Pancreas (tissue), 10 donors: Measurements from ENCODE around the gene PPIF. TPM values are rescaled to one million over a fixed set of nuclear protein-coding genes. Genes with fewer than 3 reads are reported as not detected.
A peak's percentile ranks its signal among the peaks of the same experiment; 100 is the strongest.

ENCODE experiments used
- ATAC-seq, 4 donors: fragments of 200-7000 bp; cut with Tn5 transposase; one replicate each; pipeline versions ENCODE4 v1.8.0 to v1.9.1; 2020; ENCODE audit warnings: mild to moderate bottlenecking in 4 of 4, moderate library complexity in 4 of 4
- DNase-seq, 6 donors: peaks; one replicate each; pipeline ENCODE4 v3.0.0-alpha.2; 2020
- FAIRE-seq: peaks from 2 replicates; lab custom pipeline; 2012; peaks lifted over from hg19 to GRCh38; lab: Jason Lieb, UNC
- H3K27ac ChIP-seq, 4 donors: fragments of 200-600 bp; sonication (generic); 1 replicate in 3 of 4; 2 replicates in 1 of 4; pipeline versions ENCODE4 v1.5.0 to v1.8.0; 2020
- H3K27me3 ChIP-seq, 4 donors: fragments of 200-600 bp; one replicate each; pipeline ENCODE4 v1.8.0; 2021
- H3K36me3 ChIP-seq, 3 donors: fragments of 200-600 bp; sonication (generic) in 1 of 3; one replicate each; pipeline versions ENCODE4 v1.5.0 to v1.8.0; 2020 to 2021
- H3K4me1 ChIP-seq, 3 donors: fragments of 200-600 bp; one replicate each; pipeline ENCODE4 v1.8.0; 2021
- H3K4me3 ChIP-seq, 4 donors: fragments of 200-600 bp; sonication (generic) in 2 of 4; one replicate each; pipeline versions ENCODE4 v1.5.0 to v1.8.0; 2020 to 2021
- H3K9me3 ChIP-seq, 4 donors: fragments of 200-600 bp; one replicate each; pipeline ENCODE4 v1.8.0; 2021
- WGBS, 2 donors: extraction: QIAGEN DNeasy Blood & Tissue Kit; methylation state at CpG; one replicate each; pipeline ENCODE4 v1.1.7; 2013; 5-methylcytosine and 5-hydroxymethylcytosine counted together
- intact Hi-C, 3 donors: fragments of 100-400 bp; cut with DNase I; formaldehyde crosslinking; loops; one replicate each; pipeline versions ENCODE4 v1.11.1 to v1.14.2; 2022
- polyA plus RNA-seq, 2 donors: library from polyadenylated mRNA; stranded (reverse); fragments of 200-250 nt; gene quantifications; one replicate each; pipeline ENCODE4 v1.2.3, GENCODE V29; 2013
- total RNA-seq, 6 donors: library from RNA; stranded (reverse); fragmentation: NEBNext Ultra II Directional in 4 of 6; extraction: Animal tissue kit (Norgen Biotek cat#: 25700) in 4 of 6; gene quantifications; one replicate each; pipeline versions ENCODE4 v1.2.1 to v1.2.4, GENCODE V29; 2021 to 2023
- TF ChIP-seq, protein P1 (sequence below), 4 donors: fragments of 200-600 bp; sonication (generic) in 3 of 4; IDR thresholded peaks; one replicate each; pipeline versions ENCODE4 v1.5.0 to v1.8.0; 2021; ENCODE audit warnings: antibody characterized with exemption in 4 of 4
- donor health status: healthy with polysubstance abuse.
- donor health status: DM: no; HTN: no; CAD: no; lungs with moderate emphysema.
- donor health status: DM: no; HTN: no; CAD: no.
- donor health status: control.
- donor health status: control.
- donor health status: Bipolar disorder and iron deficiency.
- donor health status: DM: yes; HTN: yes; CAD: no.
- donor health status: DM: no; HTN: no; CAD: no.
- donor health status: DM: no; HTN: no; CAD: no.
- donor health status: DM: yes; HTN: yes; CAD: no.

PPIF gene
- total and polyA plus RNA-seq, 8 donors: 21.2 to 61.8 (median 42.0) TPM

- FAIRE-seq (no peak), ATAC-seq (no peak), DNase-seq (no peak)
- Histone ChIP-seq H3K36me3 (peaks cover 17 to 59% (median 36%) of the 10 kb centered on the region in 3 donors), H3K9me3 (no peaks in the 10 kb centered on the region), H3K4me1 (peaks cover 8 to 21% (median 17%) of the 10 kb centered on the region in 3 donors), H3K27me3 (no peaks in the 10 kb centered on the region), H3K4me3 (no peak overlapping the region), H3K27ac (no peak overlapping the region)
- 88 to 92% methylated on average over 11 to 13 of the region's 13 CpGs for WGBS, 2 donors
- TF ChIP-seq, protein P1, sequence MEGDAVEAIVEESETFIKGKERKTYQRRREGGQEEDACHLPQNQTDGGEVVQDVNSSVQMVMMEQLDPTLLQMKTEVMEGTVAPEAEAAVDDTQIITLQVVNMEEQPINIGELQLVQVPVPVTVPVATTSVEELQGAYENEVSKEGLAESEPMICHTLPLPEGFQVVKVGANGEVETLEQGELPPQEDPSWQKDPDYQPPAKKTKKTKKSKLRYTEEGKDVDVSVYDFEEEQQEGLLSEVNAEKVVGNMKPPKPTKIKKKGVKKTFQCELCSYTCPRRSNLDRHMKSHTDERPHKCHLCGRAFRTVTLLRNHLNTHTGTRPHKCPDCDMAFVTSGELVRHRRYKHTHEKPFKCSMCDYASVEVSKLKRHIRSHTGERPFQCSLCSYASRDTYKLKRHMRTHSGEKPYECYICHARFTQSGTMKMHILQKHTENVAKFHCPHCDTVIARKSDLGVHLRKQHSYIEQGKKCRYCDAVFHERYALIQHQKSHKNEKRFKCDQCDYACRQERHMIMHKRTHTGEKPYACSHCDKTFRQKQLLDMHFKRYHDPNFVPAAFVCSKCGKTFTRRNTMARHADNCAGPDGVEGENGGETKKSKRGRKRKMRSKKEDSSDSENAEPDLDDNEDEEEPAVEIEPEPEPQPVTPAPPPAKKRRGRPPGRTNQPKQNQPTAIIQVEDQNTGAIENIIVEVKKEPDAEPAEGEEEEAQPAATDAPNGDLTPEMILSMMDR (IDR thresholded peaks at IDR 0.05): no peak
- intact Hi-C loops: no loop called here
Measured at GRCh38 chr10:79351332-79351731, 4.1 kb downstream of the PPIF start.

DNA sequence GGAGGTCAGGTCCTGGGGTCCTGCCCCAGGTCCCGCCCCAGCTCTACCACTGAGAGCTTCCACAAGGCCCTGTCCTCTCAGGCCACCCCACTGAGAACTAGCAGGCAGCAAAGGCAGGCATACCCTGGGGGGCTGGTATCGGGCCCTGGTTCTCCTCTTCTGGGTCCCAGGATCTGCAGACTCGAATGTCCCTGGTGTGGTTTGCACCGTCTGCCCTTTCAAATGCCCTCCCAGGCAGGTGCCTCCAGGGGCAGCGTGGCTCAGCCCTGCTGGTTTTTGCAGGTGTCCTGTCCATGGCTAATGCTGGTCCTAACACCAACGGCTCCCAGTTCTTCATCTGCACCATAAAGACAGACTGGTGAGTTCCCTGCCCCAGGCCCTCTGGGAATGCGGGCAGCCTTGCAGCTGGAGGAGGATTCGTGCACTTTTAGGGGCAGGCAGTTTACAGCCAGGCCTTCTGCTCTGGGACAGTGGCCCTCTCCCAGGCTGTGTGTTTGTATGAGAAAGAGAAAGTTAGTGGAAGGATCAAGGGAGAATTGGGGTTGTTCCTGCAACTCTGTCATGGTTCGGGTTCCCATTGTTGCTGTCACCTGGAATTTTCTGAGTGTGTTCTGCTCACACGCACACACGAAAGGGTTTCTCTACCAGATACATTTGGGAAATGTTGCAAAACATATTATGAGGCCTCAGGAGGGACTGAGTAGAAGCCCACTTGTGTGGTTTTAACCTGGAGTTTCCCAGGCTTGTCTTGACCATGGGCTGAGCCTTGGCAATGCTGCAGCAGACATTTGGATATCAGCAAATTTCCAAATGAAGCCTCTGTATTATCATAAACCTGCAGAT is 5.0 kb downstream of the PPIF start:
- no peak for ATAC-seq
- TF ChIP-seq, protein P1 (IDR thresholded peaks at IDR 0.05): no peak
- Histone ChIP-seq H3K36me3 (peaks cover 17 to 59% (median 36%) of the 10 kb centered on the region in 3 donors), H3K4me1 (peaks cover 0 to 13% (median 13%) of the 10 kb centered on the region in 3 donors), H3K9me3 (no peaks in the 10 kb centered on the region), H3K4me3 (no peak overlapping the region), H3K27me3 (no peaks in the 10 kb centered on the region), H3K27ac (no peak overlapping the region)
- FAIRE-seq: no peak
- 83 to 95% methylated on average over 11 of the region's 11 CpGs for WGBS, 2 donors
- intact Hi-C loops: no loop called here
- DNase-seq: no peak

GRCh38 chr10:79353000-79353406 is 5.7 kb downstream of the PPIF start:
- Histone ChIP-seq H3K27me3 (no peaks in the 10 kb centered on the region), H3K27ac (no peak overlapping the region), H3K9me3 (no peaks in the 10 kb centered on the region), H3K4me1 (peaks cover 0 to 13% (median 13%) of the 10 kb centered on the region in 3 donors), H3K36me3 (peaks cover 17 to 59% (median 36%) of the 10 kb centered on the region in 3 donors), H3K4me3 (no peak overlapping the region)
- TF ChIP-seq, protein P1 (IDR thresholded peaks at IDR 0.05): no peak
- intact Hi-C loops: no loop called here
- no peak for FAIRE-seq
- 74 to 87% methylated on average over 8 of the region's 8 CpGs for WGBS, 2 donors
- peak in 2 of 6 donors; percentile 54 to 62 for DNase-seq
- ATAC-seq: no peak

GRCh38 chr10:79353726-79354125 is 6.5 kb downstream of the PPIF start:
- DNase-seq (no peak), FAIRE-seq (no peak), ATAC-seq (no peak)
- Histone ChIP-seq H3K36me3 (peaks cover 17 to 59% (median 36%) of the 10 kb centered on the region in 3 donors), H3K9me3 (no peaks in the 10 kb centered on the region), H3K27me3 (no peaks in the 10 kb centered on the region), H3K4me1 (peaks cover 0 to 15% (median 10%) of the 10 kb centered on the region in 3 donors), H3K27ac (no peak overlapping the region), H3K4me3 (no peak overlapping the region)
- intact Hi-C loops: no loop called here
- TF ChIP-seq, protein P1 (IDR thresholded peaks at IDR 0.05): no peak
- WGBS, 2 donors: 68 to 88% methylated on average over 11 of the region's 11 CpGs

- TF ChIP-seq, protein P1 (IDR thresholded peaks at IDR 0.05): no peak
- no peak overlapping the region for H3K4me3 ChIP-seq
- DNase-seq: no peak
Measured at GRCh38 chr10:79354141-79354540, 6.9 kb downstream of the PPIF start.

More at GRCh38 chr10:79354141-79354540, 6.9 kb downstream of the PPIF start:
- ATAC-seq (no peak), FAIRE-seq (no peak)
- H3K27me3 ChIP-seq: no peaks in the 10 kb centered on the region
- peaks cover 17 to 59% (median 36%) of the 10 kb centered on the region in 3 donors for H3K36me3 ChIP-seq
- no peaks in the 10 kb centered on the region for H3K9me3 ChIP-seq
- intact Hi-C loops: no loop called here
- peaks cover 0 to 11% (median 6%) of the 10 kb centered on the region in 3 donors for H3K4me1 ChIP-seq
- H3K27ac ChIP-seq: no peak overlapping the region
- WGBS, 2 donors: 60 to 65% methylated on average over 3 of the region's 3 CpGs
